Activated T-cell treated with anti-CD3 and anti-CD28 coated beads for 24 hours (primary cell): ENCODE measurements around the gene MYO9A.
"Not testable (repeated sequence)": the region's sequence is repeated elsewhere in the genome, so short reads cannot be mapped to it uniquely, and the experiment has no call there.

ENCODE experiments used
- DNase-seq: peaks from one replicate; pipeline ENCODE4 v3.0.0-alpha.2; 2020; ENCODE audit warnings: low read depth

The MYO9A gene

DNA sequence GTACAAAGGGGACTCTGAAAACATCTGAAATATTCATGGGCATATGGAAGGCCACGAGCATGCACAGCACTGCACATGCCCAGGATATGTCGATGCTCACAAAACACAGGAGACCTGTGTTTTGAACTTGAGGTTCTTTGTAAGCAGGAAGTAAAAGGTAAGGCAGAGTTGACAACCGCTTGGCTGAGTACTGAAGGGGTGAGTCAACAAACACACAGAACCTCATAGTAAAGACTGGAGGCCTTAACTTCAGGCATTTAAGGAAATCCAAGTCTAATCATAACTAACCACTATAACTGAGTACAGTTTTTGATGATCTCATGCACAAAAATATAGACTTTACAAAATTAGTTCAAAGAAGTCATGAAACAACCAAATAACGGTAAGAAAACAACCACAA, 80.6 kb downstream of the MYO9A start:
- DNase-seq, result no peak

DNA sequence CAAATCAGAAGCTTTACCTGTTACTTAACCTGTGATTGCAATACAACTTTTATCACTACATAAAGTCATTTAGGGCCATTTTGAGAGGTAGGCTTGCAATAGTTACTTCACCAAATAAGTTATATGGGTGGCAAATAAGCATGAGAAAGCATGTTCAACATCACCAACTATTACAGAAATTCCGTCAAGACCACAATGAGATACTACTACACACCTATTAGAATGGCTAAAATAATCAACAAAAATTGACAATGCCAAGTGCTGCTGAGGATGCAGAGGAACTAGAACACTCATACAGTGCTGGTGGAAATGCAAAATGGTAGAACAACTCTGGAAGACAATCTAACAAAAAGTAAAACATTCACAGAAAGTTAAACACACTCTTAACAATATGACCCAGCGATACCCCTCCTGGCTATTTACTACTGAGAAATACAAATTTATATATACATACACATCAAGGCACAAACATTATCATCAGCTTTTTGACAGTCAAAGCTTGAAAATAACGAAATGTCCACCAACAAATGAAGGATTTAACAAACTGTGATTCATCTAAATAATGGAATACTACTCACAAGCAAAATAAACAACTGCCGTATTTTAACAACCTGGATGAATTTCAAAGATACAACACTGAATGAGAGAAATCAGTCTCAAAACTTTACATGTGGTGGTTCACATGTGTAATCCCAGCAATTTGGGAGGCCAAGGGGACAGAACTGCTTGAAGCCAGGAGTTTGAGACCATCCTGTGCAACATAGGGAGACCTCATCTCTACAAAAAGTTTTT, 82.9 kb downstream of the MYO9A start:
- DNase-seq, result no peak

- DNase-seq, result no peak
Measured at GRCh38 chr15:72034351-72034750, 83.6 kb downstream of the MYO9A start.

- DNase-seq, result no peak
Measured at GRCh38 chr15:72033711-72034110, 84.2 kb downstream of the MYO9A start.

GRCh38 chr15:72033285-72033684, 84.7 kb downstream of the MYO9A start:
- DNase-seq, result no peak

- DNase-seq, result no peak
Measured at GRCh38 chr15:72021604-72022003, 96.3 kb downstream of the MYO9A start.

DNA sequence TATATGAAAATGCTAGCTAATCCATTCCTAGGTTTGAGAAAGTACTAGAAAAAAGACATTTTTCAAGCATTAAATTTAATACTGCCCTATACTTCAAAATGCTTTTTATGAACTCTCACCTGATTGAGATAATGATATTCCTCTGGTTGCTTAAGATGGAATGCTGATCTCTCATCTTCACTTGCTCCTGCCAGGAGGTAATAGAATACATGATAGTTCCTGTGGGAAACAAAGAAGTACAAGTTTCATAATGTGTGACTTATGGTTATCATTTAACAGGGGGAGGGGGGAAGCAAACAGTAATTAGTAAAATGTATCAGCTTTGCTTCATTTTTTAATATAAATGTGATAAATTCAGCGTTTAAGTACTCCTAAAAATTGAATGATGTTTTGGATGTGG, 97.2 kb downstream of the MYO9A start:
- no peak for DNase-seq

- not testable (repeated sequence) for DNase-seq
Measured at GRCh38 chr15:72014555-72014954, 103.4 kb downstream of the MYO9A start.

GRCh38 chr15:72013703-72014102, 104.2 kb downstream of the MYO9A start:
- no peak for DNase-seq

GRCh38 chr15:72011302-72011942, 106.5 kb downstream of the MYO9A start:
- DNase-seq, result no peak

DNA sequence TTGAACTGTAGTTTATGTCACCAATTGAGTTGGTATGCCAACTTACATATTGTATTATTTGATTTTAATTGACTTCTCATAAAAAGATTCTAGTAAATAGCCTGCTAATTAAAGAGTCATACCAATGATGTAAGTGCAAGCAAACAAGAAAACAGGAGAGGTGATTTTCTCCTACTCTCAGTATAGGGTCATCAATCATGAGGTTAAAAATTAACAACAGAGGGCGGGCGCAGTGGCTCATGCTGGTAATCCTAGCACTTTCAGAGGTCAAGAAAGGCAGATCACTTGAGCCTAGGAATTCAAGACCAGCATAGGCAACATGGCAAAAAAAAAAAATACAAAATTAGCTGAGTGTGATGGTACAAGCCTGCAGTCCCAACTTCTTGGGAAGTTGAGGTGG, 108.7 kb downstream of the MYO9A start:
- DNase-seq, result no peak

GRCh38 chr15:72006382-72006781, 111.6 kb downstream of the MYO9A start:
- DNase-seq, result no peak

DNA sequence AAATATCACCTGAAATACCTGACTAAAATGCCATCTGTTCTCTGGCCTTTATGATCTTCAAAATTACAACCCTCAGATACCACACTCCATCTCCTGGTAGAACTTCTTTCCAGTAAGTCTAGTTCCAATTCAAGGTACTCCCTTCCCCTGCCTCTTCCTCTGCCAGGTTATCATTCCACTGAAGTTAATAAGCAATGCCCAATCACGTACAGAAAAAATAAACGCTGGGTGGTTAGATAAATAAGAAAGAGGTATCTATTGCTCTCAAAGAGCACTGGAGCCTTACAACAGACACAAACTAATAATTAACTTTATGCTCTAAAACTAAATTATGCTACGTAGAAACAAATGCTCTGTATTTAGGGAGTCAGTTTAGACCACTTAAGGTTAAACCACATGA, 112.5 kb downstream of the MYO9A start:
- no peak for DNase-seq

GRCh38 chr15:71999807-72000206, 118.1 kb downstream of the MYO9A start:
- no peak for DNase-seq

DNA sequence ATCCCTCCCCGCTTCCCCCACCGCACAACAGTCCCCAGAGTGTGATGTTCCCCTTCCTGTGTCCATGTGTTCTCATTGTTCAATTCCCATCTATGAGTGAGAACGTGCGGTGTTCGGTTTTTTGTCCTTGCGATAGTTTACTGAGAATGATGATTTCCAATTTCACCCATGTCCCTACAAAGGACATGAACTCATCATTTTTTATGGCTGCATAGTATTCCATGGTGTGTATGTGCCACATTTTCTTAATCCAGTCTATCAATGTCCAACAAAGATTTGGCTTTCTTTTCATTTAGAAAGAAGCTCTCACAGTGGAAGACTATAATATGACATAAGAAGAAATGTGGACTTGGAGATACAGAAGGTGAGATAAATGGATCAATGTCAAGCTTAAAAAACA, 119.2 kb downstream of the MYO9A start:
- DNase-seq, result not testable (repeated sequence)

DNA sequence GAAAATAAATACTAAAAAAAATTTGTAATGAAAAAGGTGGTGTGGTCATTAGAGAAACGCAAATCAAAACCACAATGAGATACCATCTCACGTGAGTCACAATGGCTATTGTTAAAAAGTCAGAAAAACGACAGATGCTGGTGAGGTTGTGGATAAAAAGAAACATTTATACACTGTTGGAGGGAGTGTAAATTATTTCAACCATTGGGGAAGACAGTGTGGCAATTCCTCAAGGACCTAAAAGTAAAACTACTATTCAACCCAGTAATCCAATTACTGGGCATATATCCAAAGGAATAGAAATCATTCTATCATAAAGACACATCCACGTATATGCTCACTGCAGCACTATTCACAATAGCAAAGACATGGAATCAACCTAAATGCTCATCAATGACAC, 120.3 kb downstream of the MYO9A start:
- DNase-seq, result no peak

DNA sequence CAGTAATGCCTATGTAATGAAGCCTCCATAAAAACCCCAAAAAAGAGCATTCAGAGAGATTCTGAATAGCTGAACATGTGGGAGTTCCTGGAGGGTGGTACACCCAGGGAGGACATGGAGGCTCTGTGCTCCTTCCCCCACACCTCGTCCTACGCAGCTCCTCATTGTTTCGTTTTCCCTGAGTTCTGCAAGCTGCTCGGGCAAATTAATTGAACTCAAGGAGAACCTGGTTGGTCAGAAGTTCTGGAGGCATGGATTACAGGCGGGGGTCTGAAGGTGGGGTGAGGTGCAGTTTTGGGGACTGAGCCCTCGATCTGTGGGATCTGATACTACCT, 142.2 kb downstream of the MYO9A start:
- no peak for DNase-seq

DNA sequence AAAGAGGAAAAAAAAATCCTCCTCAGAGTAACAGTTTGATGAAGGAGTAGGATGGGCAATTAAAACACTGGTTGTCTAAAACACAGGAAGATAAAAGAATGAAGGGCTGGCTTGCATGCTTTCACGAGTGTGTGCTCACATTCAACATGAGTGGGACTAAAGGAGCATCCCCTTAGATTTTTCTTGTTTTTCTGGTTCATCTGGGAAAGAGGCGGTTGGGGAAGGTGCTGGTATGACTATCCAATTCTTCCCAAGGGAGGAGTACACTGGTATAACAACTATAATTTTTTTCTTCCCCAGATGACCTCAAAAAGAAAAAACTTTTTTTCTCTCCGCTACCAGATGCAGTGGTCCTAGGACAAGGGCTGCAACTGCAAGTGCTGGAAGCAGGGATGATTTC, 143.7 kb downstream of the MYO9A start:
- no peak for DNase-seq

DNA sequence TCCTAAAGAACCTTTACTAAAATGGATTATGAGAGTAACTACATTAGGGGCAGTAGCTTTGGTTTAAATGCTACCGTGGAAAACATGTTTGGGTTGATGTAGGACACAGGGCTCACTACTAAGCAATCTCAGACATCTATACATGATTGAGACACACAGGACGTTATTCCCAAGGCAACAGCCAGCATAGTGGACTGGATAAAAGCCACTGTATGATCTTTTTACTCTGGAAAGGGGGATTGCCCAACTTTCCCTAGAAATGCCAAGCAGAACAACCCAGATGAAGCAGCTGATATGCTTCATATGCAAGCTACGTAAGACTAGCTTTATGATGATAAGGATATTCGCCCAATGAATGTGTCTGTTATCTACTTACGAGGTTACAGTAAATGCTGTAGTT, 144.6 kb downstream of the MYO9A start:
- no peak for DNase-seq

GRCh38 chr15:71971905-71972304, 146.0 kb downstream of the MYO9A start:
- DNase-seq, result no peak

DNA sequence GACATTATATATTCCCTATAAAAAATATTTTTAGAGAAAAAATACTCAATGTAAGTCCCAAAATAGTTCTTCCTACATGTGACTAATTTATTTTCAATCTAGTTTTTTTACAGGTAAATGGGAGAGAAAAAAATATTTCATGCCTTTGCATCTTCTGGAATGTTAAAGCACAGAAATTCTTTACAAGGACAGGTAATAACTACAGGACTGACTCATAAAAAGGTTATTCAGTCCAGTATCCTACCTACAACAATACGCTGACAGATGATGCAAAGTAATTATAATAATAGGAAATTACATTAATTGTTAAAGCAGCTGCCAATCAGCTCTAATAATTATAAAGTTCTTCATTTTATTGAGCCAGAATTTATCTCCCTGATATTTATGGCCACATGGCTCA, 147.5 kb downstream of the MYO9A start:
- DNase-seq, result no peak

GRCh38 chr15:71962537-71962936, 155.4 kb downstream of the MYO9A start:
- no peak for DNase-seq

- DNase-seq, result no peak
Measured at GRCh38 chr15:71957026-71957425, 160.9 kb downstream of the MYO9A start.

GRCh38 chr15:71951134-71951533, 166.8 kb downstream of the MYO9A start:
- no peak for DNase-seq
